WTC11 (cell line): ENCODE data around the gene ODAD4.

Source experiments
- FOXJ3 ChIP-seq: sonication (generic); formaldehyde crosslinking; IDR thresholded peaks from 2 replicates; pipeline ENCODE4 v1.9.0; 2021; ENCODE audit warnings: missing genetic modification reagents, mild to moderate bottlenecking, borderline replicate concordance
- GRHL2 ChIP-seq: fragments of 250-450 bp; sonication (Bioruptor Pico); IDR thresholded peaks from 2 replicates; pipeline ENCODE4 v1.8.0; 2022; ENCODE audit warnings: mild to moderate bottlenecking, moderate library complexity; ENCODE audit not compliant: insufficient replicate concordance, severe bottlenecking
- NFYB ChIP-seq: sonication (generic); formaldehyde crosslinking; conservative IDR thresholded peaks from 2 replicates; pipeline ENCODE4 v1.8.0; 2022; ENCODE audit warnings: low read depth, missing genetic modification reagents
- RORB ChIP-seq: fragments of 250-450 bp; sonication (Bioruptor Pico); IDR thresholded peaks from 2 replicates; pipeline ENCODE4 v1.9.0; 2021; ENCODE audit warnings: mild to moderate bottlenecking
- SP1 ChIP-seq: sonication (generic); formaldehyde crosslinking; conservative IDR thresholded peaks from 2 replicates; pipeline ENCODE4 v1.8.1; 2022; ENCODE audit warnings: missing genetic modification reagents
- TF ChIP-seq, protein P1 (sequence below): sonication (generic); formaldehyde crosslinking; IDR thresholded peaks from 2 replicates; pipeline ENCODE4 v1.8.0; 2022; ENCODE audit warnings: missing genetic modification reagents
- TF ChIP-seq, protein P2 (sequence below): fragments of 200-600 bp; IDR thresholded peaks from 2 replicates; pipeline ENCODE4 v1.8.0; 2022; ENCODE audit warnings: antibody characterized with exemption
- TF ChIP-seq, protein P3 (sequence below): sonication (generic); formaldehyde crosslinking; IDR thresholded peaks from 2 replicates; pipeline ENCODE4 v1.8.0; 2022; ENCODE audit warnings: mild to moderate bottlenecking, missing genetic modification reagents
- TF ChIP-seq, protein P4 (sequence below): sonication (generic); formaldehyde crosslinking; IDR thresholded peaks from 2 replicates; pipeline ENCODE4 v1.8.0; 2023; ENCODE audit warnings: mild to moderate bottlenecking, missing genetic modification reagents
- TF ChIP-seq, protein P5 (sequence below): sonication (generic); formaldehyde crosslinking; IDR thresholded peaks from 2 replicates; pipeline ENCODE4 v1.8.1; 2023; ENCODE audit warnings: mild to moderate bottlenecking, missing genetic modification reagents, moderate library complexity

DNA sequence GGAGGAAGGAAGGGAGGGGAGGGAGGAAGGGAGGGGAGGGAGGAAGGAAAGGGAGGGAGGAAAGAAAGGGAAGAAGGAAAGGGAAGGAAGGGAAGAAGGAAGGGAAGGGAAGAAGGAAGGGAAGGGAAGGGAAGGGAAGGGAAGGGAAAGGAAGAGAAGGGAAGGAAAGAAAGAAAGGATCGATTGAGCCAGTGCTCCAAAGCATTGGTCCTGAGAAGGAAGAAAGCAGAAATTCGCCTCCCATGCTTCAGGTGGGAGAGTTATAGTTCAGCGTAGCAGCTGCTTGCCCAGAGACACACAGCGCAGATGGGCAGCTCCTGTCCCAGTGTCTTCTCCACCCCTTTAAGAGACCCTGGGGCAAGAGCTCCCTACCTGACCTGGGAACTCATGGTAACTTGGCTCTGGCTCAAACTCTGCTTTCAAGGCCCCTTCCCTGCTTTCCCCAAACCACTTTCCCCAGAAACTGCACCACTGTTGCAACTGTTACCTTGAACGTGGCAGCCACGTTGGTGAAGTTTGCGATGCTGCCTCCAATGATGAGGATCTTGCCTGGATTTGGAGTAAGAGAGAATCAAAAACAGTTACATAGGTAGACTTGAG is 26.1 kb upstream of the ODAD4 start:
- TF ChIP-seq, protein P1, sequence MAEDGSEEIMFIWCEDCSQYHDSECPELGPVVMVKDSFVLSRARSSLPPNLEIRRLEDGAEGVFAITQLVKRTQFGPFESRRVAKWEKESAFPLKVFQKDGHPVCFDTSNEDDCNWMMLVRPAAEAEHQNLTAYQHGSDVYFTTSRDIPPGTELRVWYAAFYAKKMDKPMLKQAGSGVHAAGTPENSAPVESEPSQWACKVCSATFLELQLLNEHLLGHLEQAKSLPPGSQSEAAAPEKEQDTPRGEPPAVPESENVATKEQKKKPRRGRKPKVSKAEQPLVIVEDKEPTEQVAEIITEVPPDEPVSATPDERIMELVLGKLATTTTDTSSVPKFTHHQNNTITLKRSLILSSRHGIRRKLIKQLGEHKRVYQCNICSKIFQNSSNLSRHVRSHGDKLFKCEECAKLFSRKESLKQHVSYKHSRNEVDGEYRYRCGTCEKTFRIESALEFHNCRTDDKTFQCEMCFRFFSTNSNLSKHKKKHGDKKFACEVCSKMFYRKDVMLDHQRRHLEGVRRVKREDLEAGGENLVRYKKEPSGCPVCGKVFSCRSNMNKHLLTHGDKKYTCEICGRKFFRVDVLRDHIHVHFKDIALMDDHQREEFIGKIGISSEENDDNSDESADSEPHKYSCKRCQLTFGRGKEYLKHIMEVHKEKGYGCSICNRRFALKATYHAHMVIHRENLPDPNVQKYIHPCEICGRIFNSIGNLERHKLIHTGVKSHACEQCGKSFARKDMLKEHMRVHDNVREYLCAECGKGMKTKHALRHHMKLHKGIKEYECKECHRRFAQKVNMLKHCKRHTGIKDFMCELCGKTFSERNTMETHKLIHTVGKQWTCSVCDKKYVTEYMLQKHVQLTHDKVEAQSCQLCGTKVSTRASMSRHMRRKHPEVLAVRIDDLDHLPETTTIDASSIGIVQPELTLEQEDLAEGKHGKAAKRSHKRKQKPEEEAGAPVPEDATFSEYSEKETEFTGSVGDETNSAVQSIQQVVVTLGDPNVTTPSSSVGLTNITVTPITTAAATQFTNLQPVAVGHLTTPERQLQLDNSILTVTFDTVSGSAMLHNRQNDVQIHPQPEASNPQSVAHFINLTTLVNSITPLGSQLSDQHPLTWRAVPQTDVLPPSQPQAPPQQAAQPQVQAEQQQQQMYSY (CRISPR knock-in tag), result no peak
- TF ChIP-seq, protein P2, sequence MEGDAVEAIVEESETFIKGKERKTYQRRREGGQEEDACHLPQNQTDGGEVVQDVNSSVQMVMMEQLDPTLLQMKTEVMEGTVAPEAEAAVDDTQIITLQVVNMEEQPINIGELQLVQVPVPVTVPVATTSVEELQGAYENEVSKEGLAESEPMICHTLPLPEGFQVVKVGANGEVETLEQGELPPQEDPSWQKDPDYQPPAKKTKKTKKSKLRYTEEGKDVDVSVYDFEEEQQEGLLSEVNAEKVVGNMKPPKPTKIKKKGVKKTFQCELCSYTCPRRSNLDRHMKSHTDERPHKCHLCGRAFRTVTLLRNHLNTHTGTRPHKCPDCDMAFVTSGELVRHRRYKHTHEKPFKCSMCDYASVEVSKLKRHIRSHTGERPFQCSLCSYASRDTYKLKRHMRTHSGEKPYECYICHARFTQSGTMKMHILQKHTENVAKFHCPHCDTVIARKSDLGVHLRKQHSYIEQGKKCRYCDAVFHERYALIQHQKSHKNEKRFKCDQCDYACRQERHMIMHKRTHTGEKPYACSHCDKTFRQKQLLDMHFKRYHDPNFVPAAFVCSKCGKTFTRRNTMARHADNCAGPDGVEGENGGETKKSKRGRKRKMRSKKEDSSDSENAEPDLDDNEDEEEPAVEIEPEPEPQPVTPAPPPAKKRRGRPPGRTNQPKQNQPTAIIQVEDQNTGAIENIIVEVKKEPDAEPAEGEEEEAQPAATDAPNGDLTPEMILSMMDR, result no peak
- no peak for TF ChIP-seq RORB
- TF ChIP-seq GRHL2, result no peak
- TF ChIP-seq, protein P3, sequence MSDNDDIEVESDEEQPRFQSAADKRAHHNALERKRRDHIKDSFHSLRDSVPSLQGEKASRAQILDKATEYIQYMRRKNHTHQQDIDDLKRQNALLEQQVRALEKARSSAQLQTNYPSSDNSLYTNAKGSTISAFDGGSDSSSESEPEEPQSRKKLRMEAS (CRISPR knock-in tag), result no peak
- TF ChIP-seq, protein P4, sequence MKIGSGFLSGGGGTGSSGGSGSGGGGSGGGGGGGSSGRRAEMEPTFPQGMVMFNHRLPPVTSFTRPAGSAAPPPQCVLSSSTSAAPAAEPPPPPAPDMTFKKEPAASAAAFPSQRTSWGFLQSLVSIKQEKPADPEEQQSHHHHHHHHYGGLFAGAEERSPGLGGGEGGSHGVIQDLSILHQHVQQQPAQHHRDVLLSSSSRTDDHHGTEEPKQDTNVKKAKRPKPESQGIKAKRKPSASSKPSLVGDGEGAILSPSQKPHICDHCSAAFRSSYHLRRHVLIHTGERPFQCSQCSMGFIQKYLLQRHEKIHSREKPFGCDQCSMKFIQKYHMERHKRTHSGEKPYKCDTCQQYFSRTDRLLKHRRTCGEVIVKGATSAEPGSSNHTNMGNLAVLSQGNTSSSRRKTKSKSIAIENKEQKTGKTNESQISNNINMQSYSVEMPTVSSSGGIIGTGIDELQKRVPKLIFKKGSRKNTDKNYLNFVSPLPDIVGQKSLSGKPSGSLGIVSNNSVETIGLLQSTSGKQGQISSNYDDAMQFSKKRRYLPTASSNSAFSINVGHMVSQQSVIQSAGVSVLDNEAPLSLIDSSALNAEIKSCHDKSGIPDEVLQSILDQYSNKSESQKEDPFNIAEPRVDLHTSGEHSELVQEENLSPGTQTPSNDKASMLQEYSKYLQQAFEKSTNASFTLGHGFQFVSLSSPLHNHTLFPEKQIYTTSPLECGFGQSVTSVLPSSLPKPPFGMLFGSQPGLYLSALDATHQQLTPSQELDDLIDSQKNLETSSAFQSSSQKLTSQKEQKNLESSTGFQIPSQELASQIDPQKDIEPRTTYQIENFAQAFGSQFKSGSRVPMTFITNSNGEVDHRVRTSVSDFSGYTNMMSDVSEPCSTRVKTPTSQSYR (CRISPR knock-in tag), result no peak
- TF ChIP-seq NFYB, result no peak
- TF ChIP-seq, protein P5, sequence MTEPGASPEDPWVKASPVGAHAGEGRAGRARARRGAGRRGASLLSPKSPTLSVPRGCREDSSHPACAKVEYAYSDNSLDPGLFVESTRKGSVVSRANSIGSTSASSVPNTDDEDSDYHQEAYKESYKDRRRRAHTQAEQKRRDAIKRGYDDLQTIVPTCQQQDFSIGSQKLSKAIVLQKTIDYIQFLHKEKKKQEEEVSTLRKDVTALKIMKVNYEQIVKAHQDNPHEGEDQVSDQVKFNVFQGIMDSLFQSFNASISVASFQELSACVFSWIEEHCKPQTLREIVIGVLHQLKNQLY, result no peak
- no peak for TF ChIP-seq FOXJ3 (CRISPR knock-in tag)
- no peak for TF ChIP-seq SP1 (CRISPR knock-in tag)
